Heart left ventricle (tissue), 13 donors: Measurements from ENCODE around the gene ZSCAN10.
"Not testable (repeated sequence)": the region's sequence is repeated elsewhere in the genome, so short reads cannot be mapped to it uniquely, and the experiment has no call there.

ENCODE experiments used
- POLR2A ChIP-seq, 2 donors: fragments of 450-650 bp; IDR thresholded peaks; one replicate each; pipeline ENCODE4 v1.6.1; 2017; ENCODE audit warnings: antibody characterized with exemption in 2 of 2, mild to moderate bottlenecking in 2 of 2, moderate library complexity in 2 of 2
- TF ChIP-seq, protein P1 (sequence below), 12 donors: fragments of 200-600 bp; sonication (generic) in 4 of 12; IDR thresholded peaks; one replicate each; pipeline versions ENCODE4 v1.5.0 to v1.8.0; 2018 to 2022; ENCODE audit warnings: antibody characterized with exemption in 12 of 12, mild to moderate bottlenecking in 5 of 12
- donor health status: ischemic (EF 13 %, LVEDD 7.1; RV severe dilation, severe dysfunction).
- donor health status: DM: no; HTN: yes; CAD: no.
- donor health status: DM: no; HTN: no; CAD: no.
- donor health status: ischemic (EF 25% LVEDD 6.9; RV normal size, moderate dysfunction).
- donor health status: ischemic (EF 25% LVEDD 5.7; RV mildly dilated, moderate dysfunction).
- donor health status: ischemic (EF 35%, LVEDD 5.7; RV mildly dilated, moderate dysfunction).
- donor health status: nonischemic (EF 11% LVEDD 7.7; RV severe dilation, severe dysfunction).
- donor health status: DM: yes; HTN: yes; CAD: no.
- donor health status: PGD.
- donor health status: ischemic (EF 29% LVEDD 5.4; RV normal size, mild dysfunction).
- donor health status: nonischemic (EF 23%, LVEDD 6.1; RV moderate dilation, normal function).

GRCh38 chr16:3081957-3082356, 17.1 kb downstream of the ZSCAN10 start:
- not testable (repeated sequence) for TF ChIP-seq POLR2A (IDR thresholded peaks at IDR 0.05)
- TF ChIP-seq, protein P1, sequence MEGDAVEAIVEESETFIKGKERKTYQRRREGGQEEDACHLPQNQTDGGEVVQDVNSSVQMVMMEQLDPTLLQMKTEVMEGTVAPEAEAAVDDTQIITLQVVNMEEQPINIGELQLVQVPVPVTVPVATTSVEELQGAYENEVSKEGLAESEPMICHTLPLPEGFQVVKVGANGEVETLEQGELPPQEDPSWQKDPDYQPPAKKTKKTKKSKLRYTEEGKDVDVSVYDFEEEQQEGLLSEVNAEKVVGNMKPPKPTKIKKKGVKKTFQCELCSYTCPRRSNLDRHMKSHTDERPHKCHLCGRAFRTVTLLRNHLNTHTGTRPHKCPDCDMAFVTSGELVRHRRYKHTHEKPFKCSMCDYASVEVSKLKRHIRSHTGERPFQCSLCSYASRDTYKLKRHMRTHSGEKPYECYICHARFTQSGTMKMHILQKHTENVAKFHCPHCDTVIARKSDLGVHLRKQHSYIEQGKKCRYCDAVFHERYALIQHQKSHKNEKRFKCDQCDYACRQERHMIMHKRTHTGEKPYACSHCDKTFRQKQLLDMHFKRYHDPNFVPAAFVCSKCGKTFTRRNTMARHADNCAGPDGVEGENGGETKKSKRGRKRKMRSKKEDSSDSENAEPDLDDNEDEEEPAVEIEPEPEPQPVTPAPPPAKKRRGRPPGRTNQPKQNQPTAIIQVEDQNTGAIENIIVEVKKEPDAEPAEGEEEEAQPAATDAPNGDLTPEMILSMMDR (IDR thresholded peaks at IDR 0.05): not testable (repeated sequence)
